GM18951 (cell line): Measurements from ENCODE around the gene JUN.

Experiments
- POLR2A ChIP-seq: IDR thresholded peaks from 4 replicates; pipeline ENCODE4 v1.6.1; 2011; ENCODE audit warnings: mild to moderate bottlenecking; ENCODE audit not compliant: insufficient read length, insufficient read depth; ENCODE audit errors: extremely low read depth
- in situ Hi-C: fragments of 300-500 bp; cut with MboI; formaldehyde crosslinking; loops from one replicate; pipeline ENCODE4 v1.12.0; 2022; ENCODE audit warnings: low sequenced_read_pairs, mixed read lengths, inconsistent platforms; ENCODE audit not compliant: unreplicated experiment

Gene JUN

GRCh38 chr1:58815069-58815685 lies 31.3 kb upstream of the JUN start:
- TF ChIP-seq POLR2A: peak; percentile 67
- in situ Hi-C loops: no loop called here

GRCh38 chr1:58814251-58815068 lies 30.6 kb upstream of the JUN start:
- in situ Hi-C loops: no loop called here

GRCh38 chr1:58813801-58814200 lies 30.0 kb upstream of the JUN start:
- TF ChIP-seq POLR2A: no peak
- in situ Hi-C loops: no loop called here

More at GRCh38 chr1:58814251-58815068, 30.6 kb upstream of the JUN start:
- no peak for TF ChIP-seq POLR2A

- in situ Hi-C loops: no loop called here
- no peak for TF ChIP-seq POLR2A
These were observed 29.5 kb upstream of the JUN start for GRCh38 chr1:58813361-58813760.

- TF ChIP-seq POLR2A: no peak
- in situ Hi-C loops: no loop called here
These were observed 29.1 kb upstream of the JUN start for GRCh38 chr1:58812926-58813325.

- in situ Hi-C loops: no loop called here
- TF ChIP-seq POLR2A: no peak
These were observed 28.6 kb upstream of the JUN start for GRCh38 chr1:58812468-58812867.

GRCh38 chr1:58811303-58811702 lies 27.5 kb upstream of the JUN start:
- TF ChIP-seq POLR2A: no peak
- in situ Hi-C loops: no loop called here

GRCh38 chr1:58809325-58810010 lies 25.6 kb upstream of the JUN start:
- in situ Hi-C loops: no loop called here
- no peak for TF ChIP-seq POLR2A

- in situ Hi-C loops: no loop called here
- TF ChIP-seq POLR2A: no peak
These were observed 24.2 kb upstream of the JUN start for GRCh38 chr1:58808077-58808476.

GRCh38 chr1:58805716-58806571 lies 22.1 kb upstream of the JUN start:
- TF ChIP-seq POLR2A: peak; percentile 24
- in situ Hi-C loops: no loop called here

GRCh38 chr1:58804853-58805565 lies 21.2 kb upstream of the JUN start:
- TF ChIP-seq POLR2A: no peak
- in situ Hi-C loops: no loop called here

- no peak for TF ChIP-seq POLR2A
- in situ Hi-C loops: no loop called here
These were observed 20.0 kb upstream of the JUN start for GRCh38 chr1:58803858-58804257.
